GM12878 (cell line): ENCODE results near the gene AMDHD2. TPM values are rescaled to one million over a fixed set of nuclear protein-coding genes. Genes with fewer than 3 reads are reported as not detected.

Experiments
- ATAC-seq: fragments of 200-7000 bp; cut with Tn5 transposase; 3 replicates; pipeline ENCODE4 v1.9.1; 2020; ENCODE audit warnings: mild to moderate bottlenecking, moderate library complexity
- BruUV-seq: library from RNA; stranded (reverse); fragments of 400-500 nt; replicated peaks from 2 replicates; lab custom pipeline; 2021; lab: Mats Ljungman, UMichigan
- CTCF ChIA-PET: fragments of 300-600 bp; sonication (Branson Sonifier 250); formaldehyde crosslinking; extraction: SDS; loops from one replicate; lab custom pipeline; 2021; ENCODE audit warnings: inconsistent platforms; lab: Yijun Ruan, JAX
- POLR2A ChIA-PET: fragments of 350-600 bp; formaldehyde crosslinking; extraction: SDS; loops from one replicate; lab custom pipeline; 2021; ENCODE audit warnings: inconsistent platforms; lab: Charles Lee
- RAD21 ChIA-PET: fragments of 300-600 bp; sonication (Branson Sonifier 250); formaldehyde crosslinking; loops from one replicate; lab custom pipeline; 2023; ENCODE audit warnings: antibody characterized with exemption; ENCODE audit not compliant: unreplicated experiment; lab: Charles Lee
- SMC1A ChIA-PET: fragments of 300-600 bp; sonication (Branson Sonifier 250); formaldehyde crosslinking; loops from one replicate; lab custom pipeline; 2023; ENCODE audit not compliant: unreplicated experiment, uncharacterized antibody; lab: Charles Lee
- DNase-seq: peaks from one replicate; pipeline ENCODE4 v3.0.0-alpha.2; 2011; ENCODE audit warnings: low read depth, low spot score
- FAIRE-seq: peaks from 3 replicates; lab custom pipeline; 2011; peaks lifted over from hg19 to GRCh38; lab: Jason Lieb, UNC
- H2AFZ ChIP-seq: 2 replicates; pipeline ENCODE4 v1.6.0; 2011; ENCODE audit warnings: low read depth, low read length, control low read depth; ENCODE audit not compliant: control insufficient read depth
- H3K27ac ChIP-seq: 2 replicates; pipeline ENCODE4 v1.5.1; 2011; ENCODE audit warnings: control low read depth; ENCODE audit not compliant: control insufficient read depth, insufficient read depth
- H3K27me3 ChIP-seq, 2 experiments: replicated peaks in 1 of 2; 2 replicates each; pipeline versions ENCODE4 v1.6.0 to v1.6.1; 2011; ENCODE audit warnings: low read length in 1 of 2; ENCODE audit not compliant: control insufficient read depth in 2 of 2, insufficient read depth in 2 of 2
- H3K36me3 ChIP-seq, 2 experiments: 2 replicates each; pipeline ENCODE4 v1.5.1; 2011; ENCODE audit warnings: low read length in 1 of 2; ENCODE audit not compliant: control insufficient read depth in 2 of 2, insufficient read depth in 2 of 2
- H3K4me1 ChIP-seq: 2 replicates; pipeline ENCODE4 v1.6.1; 2011; ENCODE audit warnings: mild to moderate bottlenecking, low read length, moderate library complexity, mixed read lengths; ENCODE audit not compliant: control insufficient read depth, insufficient read depth
- H3K4me2 ChIP-seq: 2 replicates; pipeline ENCODE4 v1.6.0; 2011; ENCODE audit warnings: control low read depth; ENCODE audit not compliant: control insufficient read depth, insufficient read depth
- H3K4me3 ChIP-seq: fragments of 200-600 bp; sonication (generic); 2 replicates; pipeline ENCODE4 v1.5.1; 2016
- H3K79me2 ChIP-seq: 2 replicates; pipeline ENCODE4 v1.6.0; 2011; ENCODE audit warnings: low read length; ENCODE audit not compliant: control insufficient read depth, insufficient read depth
- H3K9ac ChIP-seq: 2 replicates; pipeline ENCODE4 v1.8.0; 2011; ENCODE audit warnings: low read length, control low read depth, mixed read lengths; ENCODE audit not compliant: control insufficient read depth, insufficient read depth
- H3K9me3 ChIP-seq: replicated peaks from 3 replicates; pipeline ENCODE4 v1.5.1; 2011; ENCODE audit warnings: mild to moderate bottlenecking, low read length; ENCODE audit not compliant: control insufficient read depth, insufficient read depth
- H4K20me1 ChIP-seq: 2 replicates; pipeline ENCODE4 v1.6.0; 2011; ENCODE audit not compliant: control insufficient read depth, insufficient read depth
- ATF7 ChIP-seq: fragments of 450-650 bp; IDR thresholded peaks from 2 replicates; pipeline ENCODE4 v1.6.1; 2016; ENCODE audit warnings: low read depth, mild to moderate bottlenecking
- BACH1 ChIP-seq: fragments of 450-650 bp; IDR thresholded peaks from 2 replicates; pipeline ENCODE4 v1.6.1; 2017; ENCODE audit warnings: mild to moderate bottlenecking, borderline replicate concordance
- BHLHE40 ChIP-seq, 2 experiments: fragments of 450-650 bp in 1 of 2; IDR thresholded peaks; 2 replicates each; pipeline ENCODE4 v1.6.1; 2011 to 2017; ENCODE audit warnings: low read depth in 2 of 2, borderline replicate concordance in 1 of 2, improper control_type of control experiment in 1 of 2, low read length in 1 of 2, mild to moderate bottlenecking in 1 of 2
- CBFB ChIP-seq: IDR thresholded peaks from 2 replicates; pipeline ENCODE4 v1.6.1; 2016; ENCODE audit warnings: antibody characterized with exemption, low read depth
- HCFC1 ChIP-seq: fragments of 150-350 bp; IDR thresholded peaks from 2 replicates; pipeline ENCODE4 v1.6.1; 2014; ENCODE audit warnings: low read length
- KAT2A ChIP-seq: conservative IDR thresholded peaks from 2 replicates; pipeline ENCODE4 v1.6.1; 2011; ENCODE audit warnings: low read depth, low read length; ENCODE audit not compliant: control insufficient read depth
- SIX5 ChIP-seq: IDR thresholded peaks from 2 replicates; pipeline ENCODE4 v1.6.1; 2011; ENCODE audit warnings: mild to moderate bottlenecking, low read depth, low read length, moderate library complexity; ENCODE audit not compliant: severe bottlenecking
- SMAD1 ChIP-seq: fragments of 450-650 bp; IDR thresholded peaks from 2 replicates; pipeline ENCODE4 v1.6.1; 2018; ENCODE audit warnings: mild to moderate bottlenecking, low read depth; ENCODE audit not compliant: partially characterized antibody
- SMAD5 ChIP-seq: IDR thresholded peaks from 2 replicates; pipeline ENCODE4 v1.6.1; 2016; ENCODE audit warnings: antibody characterized with exemption, low read depth
- TCF3 ChIP-seq: IDR thresholded peaks from 2 replicates; pipeline ENCODE4 v1.6.1; 2012; ENCODE audit warnings: low read depth, mild to moderate bottlenecking, low read length, borderline replicate concordance; ENCODE audit not compliant: insufficient read depth
- ZNF384 ChIP-seq: IDR thresholded peaks from 2 replicates; pipeline ENCODE4 v1.6.1; 2012; ENCODE audit warnings: low read depth, mild to moderate bottlenecking, low read length, improper control_type of control experiment, borderline replicate concordance
- WGBS: methylation state at CpG from one replicate; pipeline ENCODE4 v1.1.6; 2016; ENCODE audit warnings: low lambda C conversion rate; ENCODE audit not compliant: insufficient replicate concordance, insufficient coverage; ENCODE audit errors: missing lambda C conversion rate; 5-methylcytosine and 5-hydroxymethylcytosine counted together
- in situ Hi-C: fragments of 300-500 bp; cut with MboI; formaldehyde crosslinking; loops from 9 replicates; pipeline ENCODE4 v1.14.3; 2018; ENCODE audit warnings: mixed read lengths
- intact Hi-C: fragments of 100-400 bp; cut with micrococcal nuclease; formaldehyde crosslinking; loops from one replicate; pipeline ENCODE4 v1.14.2; 2022; ENCODE audit not compliant: unreplicated experiment
- polyA plus RNA-seq, 11 experiments: library from polyadenylated mRNA; depleted of rRNA in 4 of 11; unstranded in 6 of 11; stranded (reverse) in 5 of 11; fragments of >200 nt; fragmentation: Nextera tagmentation in 4 of 11; fragmentation: Illumina TruSeq in 1 of 11; extraction: Ambion mirVana in 4 of 11; extraction: Trizol in 1 of 11; gene quantifications; 1 replicate in 1 of 11; 2 replicates in 10 of 11; pipeline versions ENCODE4 v1.2.1 to v1.2.3, GENCODE V29; 2011 to 2016; ENCODE audit warnings: inconsistent platforms in 2 of 11, missing spikeins in 2 of 11, low read depth in 1 of 11
- total RNA-seq, 4 experiments: library from RNA; depleted of rRNA in 3 of 4; stranded (reverse); fragments of >200 nt in 3 of 4; fragmentation: Illumina TruSeq in 1 of 4; extraction: Trizol in 1 of 4; gene quantifications; 2 replicates each; pipeline versions ENCODE4 v1.2.1 to v1.2.3, GENCODE V29; 2013 to 2021
- TF ChIP-seq, protein P1 (sequence below): fragments of 450-650 bp; IDR thresholded peaks from 2 replicates; pipeline ENCODE4 v1.6.1; 2014; ENCODE audit warnings: mild to moderate bottlenecking
- TF ChIP-seq, protein P2 (sequence below): fragments of 450-650 bp; formaldehyde crosslinking; IDR thresholded peaks from 2 replicates; pipeline ENCODE4 v1.5.0; 2022; ENCODE audit warnings: mild to moderate bottlenecking, missing genetic modification characterization
- TF ChIP-seq, protein P3 (sequence below): fragments of 450-650 bp; IDR thresholded peaks from 2 replicates; pipeline ENCODE4 v1.6.1; 2016; ENCODE audit warnings: mild to moderate bottlenecking, moderate library complexity, borderline replicate concordance
- TF ChIP-seq, protein P4 (sequence below): IDR thresholded peaks from 2 replicates; pipeline ENCODE4 v1.6.1; 2011; ENCODE audit warnings: low read depth, low read length, improper control_type of control experiment, borderline replicate concordance

The AMDHD2 gene
- total and polyA plus RNA-seq, 10 of the 15 experiments (the other 5 are each of a cell fraction or from before 2014, with no cell fraction given): 0.60 to 41.8 (median 24.3) TPM; not detected in 1

DNA sequence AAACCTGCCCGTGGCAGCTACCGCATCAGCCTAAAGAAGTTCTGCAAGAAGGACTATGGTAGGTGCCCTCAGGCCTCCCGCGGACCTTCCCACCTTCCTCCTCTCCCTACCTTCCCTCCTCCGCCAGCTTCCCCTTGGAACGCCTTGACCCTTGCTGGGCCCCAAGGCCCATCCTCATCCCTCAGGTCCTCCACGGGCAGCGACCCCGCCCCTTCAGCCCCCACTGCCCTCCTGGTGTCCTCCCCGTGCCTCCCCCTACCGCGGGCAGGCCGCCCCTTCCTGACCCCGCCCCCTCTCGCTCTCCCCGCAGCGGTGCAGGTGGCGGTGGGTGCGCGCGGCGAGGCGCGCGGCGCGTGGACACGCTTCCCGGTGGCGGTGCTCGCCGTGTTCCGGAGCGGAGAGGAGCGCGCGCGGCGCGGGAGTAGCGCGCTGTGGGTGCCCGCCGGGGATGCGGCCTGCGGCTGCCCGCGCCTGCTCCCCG lies 46.7 kb upstream of the AMDHD2 start:
- FAIRE-seq: no peak
- ATAC-seq: no peak

More for the DNA sequence above, 46.7 kb upstream of the AMDHD2 start:
- no peak overlapping the region for H3K9ac ChIP-seq
- ChIA-PET POLR2A (interaction anchor here (0.5 kb wide), 1 partner anchor 208 kb away, joined by 4 read pairs; no protein-coding TSS in a partner anchor), RAD21 (interaction anchor here (1.8 kb wide), 1 partner anchor 44 kb away, joined by 8 read pairs; the partner anchor contains the start of gene CCNF), CTCF (no interaction called here), SMC1A (no interaction called here)
- peak overlapping the region; percentile 74 for H3K4me2 ChIP-seq
- TF ChIP-seq TCF3 (no peak), CBFB (no peak), BHLHE40 (IDR thresholded peaks at IDR 0.05; ENCODE audit: borderline replicate concordance in 1 of 2, low read depth in 2 of 2, low read length in 1 of 2) (no peak), BACH1 (no peak), SMAD5 (no peak), ATF7 (no peak), SIX5 (no peak), ZNF384 (no peak), KAT2A (no peak), SMAD1 (no peak), HCFC1 (no peak)
- TF ChIP-seq, protein P1, sequence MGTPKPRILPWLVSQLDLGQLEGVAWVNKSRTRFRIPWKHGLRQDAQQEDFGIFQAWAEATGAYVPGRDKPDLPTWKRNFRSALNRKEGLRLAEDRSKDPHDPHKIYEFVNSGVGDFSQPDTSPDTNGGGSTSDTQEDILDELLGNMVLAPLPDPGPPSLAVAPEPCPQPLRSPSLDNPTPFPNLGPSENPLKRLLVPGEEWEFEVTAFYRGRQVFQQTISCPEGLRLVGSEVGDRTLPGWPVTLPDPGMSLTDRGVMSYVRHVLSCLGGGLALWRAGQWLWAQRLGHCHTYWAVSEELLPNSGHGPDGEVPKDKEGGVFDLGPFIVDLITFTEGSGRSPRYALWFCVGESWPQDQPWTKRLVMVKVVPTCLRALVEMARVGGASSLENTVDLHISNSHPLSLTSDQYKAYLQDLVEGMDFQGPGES: no peak
- TF ChIP-seq, protein P2, sequence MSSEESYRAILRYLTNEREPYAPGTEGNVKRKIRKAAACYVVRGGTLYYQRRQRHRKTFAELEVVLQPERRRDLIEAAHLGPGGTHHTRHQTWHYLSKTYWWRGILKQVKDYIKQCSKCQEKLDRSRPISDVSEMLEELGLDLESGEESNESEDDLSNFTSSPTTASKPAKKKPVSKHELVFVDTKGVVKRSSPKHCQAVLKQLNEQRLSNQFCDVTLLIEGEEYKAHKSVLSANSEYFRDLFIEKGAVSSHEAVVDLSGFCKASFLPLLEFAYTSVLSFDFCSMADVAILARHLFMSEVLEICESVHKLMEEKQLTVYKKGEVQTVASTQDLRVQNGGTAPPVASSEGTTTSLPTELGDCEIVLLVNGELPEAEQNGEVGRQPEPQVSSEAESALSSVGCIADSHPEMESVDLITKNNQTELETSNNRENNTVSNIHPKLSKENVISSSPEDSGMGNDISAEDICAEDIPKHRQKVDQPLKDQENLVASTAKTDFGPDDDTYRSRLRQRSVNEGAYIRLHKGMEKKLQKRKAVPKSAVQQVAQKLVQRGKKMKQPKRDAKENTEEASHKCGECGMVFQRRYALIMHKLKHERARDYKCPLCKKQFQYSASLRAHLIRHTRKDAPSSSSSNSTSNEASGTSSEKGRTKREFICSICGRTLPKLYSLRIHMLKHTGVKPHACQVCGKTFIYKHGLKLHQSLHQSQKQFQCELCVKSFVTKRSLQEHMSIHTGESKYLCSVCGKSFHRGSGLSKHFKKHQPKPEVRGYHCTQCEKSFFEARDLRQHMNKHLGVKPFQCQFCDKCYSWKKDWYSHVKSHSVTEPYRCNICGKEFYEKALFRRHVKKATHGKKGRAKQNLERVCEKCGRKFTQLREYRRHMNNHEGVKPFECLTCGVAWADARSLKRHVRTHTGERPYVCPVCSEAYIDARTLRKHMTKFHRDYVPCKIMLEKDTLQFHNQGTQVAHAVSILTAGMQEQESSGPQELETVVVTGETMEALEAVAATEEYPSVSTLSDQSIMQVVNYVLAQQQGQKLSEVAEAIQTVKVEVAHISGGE: no peak
- TF ChIP-seq, protein P3, sequence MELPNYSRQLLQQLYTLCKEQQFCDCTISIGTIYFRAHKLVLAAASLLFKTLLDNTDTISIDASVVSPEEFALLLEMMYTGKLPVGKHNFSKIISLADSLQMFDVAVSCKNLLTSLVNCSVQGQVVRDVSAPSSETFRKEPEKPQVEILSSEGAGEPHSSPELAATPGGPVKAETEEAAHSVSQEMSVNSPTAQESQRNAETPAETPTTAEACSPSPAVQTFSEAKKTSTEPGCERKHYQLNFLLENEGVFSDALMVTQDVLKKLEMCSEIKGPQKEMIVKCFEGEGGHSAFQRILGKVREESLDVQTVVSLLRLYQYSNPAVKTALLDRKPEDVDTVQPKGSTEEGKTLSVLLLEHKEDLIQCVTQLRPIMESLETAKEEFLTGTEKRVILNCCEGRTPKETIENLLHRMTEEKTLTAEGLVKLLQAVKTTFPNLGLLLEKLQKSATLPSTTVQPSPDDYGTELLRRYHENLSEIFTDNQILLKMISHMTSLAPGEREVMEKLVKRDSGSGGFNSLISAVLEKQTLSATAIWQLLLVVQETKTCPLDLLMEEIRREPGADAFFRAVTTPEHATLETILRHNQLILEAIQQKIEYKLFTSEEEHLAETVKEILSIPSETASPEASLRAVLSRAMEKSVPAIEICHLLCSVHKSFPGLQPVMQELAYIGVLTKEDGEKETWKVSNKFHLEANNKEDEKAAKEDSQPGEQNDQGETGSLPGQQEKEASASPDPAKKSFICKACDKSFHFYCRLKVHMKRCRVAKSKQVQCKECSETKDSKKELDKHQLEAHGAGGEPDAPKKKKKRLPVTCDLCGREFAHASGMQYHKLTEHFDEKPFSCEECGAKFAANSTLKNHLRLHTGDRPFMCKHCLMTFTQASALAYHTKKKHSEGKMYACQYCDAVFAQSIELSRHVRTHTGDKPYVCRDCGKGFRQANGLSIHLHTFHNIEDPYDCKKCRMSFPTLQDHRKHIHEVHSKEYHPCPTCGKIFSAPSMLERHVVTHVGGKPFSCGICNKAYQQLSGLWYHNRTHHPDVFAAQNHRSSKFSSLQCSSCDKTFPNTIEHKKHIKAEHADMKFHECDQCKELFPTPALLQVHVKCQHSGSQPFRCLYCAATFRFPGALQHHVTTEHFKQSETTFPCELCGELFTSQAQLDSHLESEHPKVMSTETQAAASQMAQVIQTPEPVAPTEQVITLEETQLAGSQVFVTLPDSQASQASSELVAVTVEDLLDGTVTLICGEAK: no peak
- TF ChIP-seq, protein P4, sequence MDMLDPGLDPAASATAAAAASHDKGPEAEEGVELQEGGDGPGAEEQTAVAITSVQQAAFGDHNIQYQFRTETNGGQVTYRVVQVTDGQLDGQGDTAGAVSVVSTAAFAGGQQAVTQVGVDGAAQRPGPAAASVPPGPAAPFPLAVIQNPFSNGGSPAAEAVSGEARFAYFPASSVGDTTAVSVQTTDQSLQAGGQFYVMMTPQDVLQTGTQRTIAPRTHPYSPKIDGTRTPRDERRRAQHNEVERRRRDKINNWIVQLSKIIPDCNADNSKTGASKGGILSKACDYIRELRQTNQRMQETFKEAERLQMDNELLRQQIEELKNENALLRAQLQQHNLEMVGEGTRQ: no peak
- WGBS: 10% methylated on average over 19 of the region's 49 CpGs
- no peaks in the 10 kb centered on the region for H4K20me1 ChIP-seq
- DNase-seq: no peak
- intact Hi-C loops: no loop called here
- H3K4me3 ChIP-seq: peak overlapping the region; percentile 50; the same call in 1 of the 2 replicates
- H3K9me3 ChIP-seq: no peaks in the 10 kb centered on the region
- no peaks in the 10 kb centered on the region for H3K79me2 ChIP-seq
- H3K27me3 ChIP-seq: peaks cover 0 to 2% of the 10 kb centered on the region in 2 experiments; a peak in 1 of 4 replicates
- peaks cover 20% of the 10 kb centered on the region for H3K4me1 ChIP-seq
- in situ Hi-C loops: no loop called here
- BruUV-seq: no TSS peak
- H3K36me3 ChIP-seq: no peaks in the 10 kb centered on the region
- H2AFZ ChIP-seq: no peak overlapping the region
- no peak overlapping the region for H3K27ac ChIP-seq
